ENCODE data around the gene RNF114.

The RNF114 gene

GRCh38 chr20:49889935-49890333 lies 46.3 kb upstream of the RNF114 start:
- in situ Hi-C loops (cut with MboI; ENCODE audit: low sequenced_read_pairs, unreplicated experiment), result no loop called here
- no peak for DNase-seq (ENCODE audit: low spot score)
- TF ChIP-seq CTCF (IDR thresholded peaks at IDR 0.05; ENCODE audit: borderline replicate concordance, control extremely low read depth, extremely low read depth, insufficient read depth, missing control alignments), result no peak

GRCh38 chr20:49890471-49891361 lies 45.5 kb upstream of the RNF114 start:
- TF ChIP-seq CTCF (IDR thresholded peaks at IDR 0.05; ENCODE audit: borderline replicate concordance, control extremely low read depth, extremely low read depth, insufficient read depth, missing control alignments), result no peak
- DNase-seq (ENCODE audit: low spot score), result no peak
- in situ Hi-C loops (cut with MboI; ENCODE audit: low sequenced_read_pairs, unreplicated experiment), result no loop called here

GRCh38 chr20:49891476-49892110 lies 44.6 kb upstream of the RNF114 start:
- DNase-seq (ENCODE audit: low spot score), result no peak
- no peak for TF ChIP-seq CTCF (IDR thresholded peaks at IDR 0.05; ENCODE audit: borderline replicate concordance, control extremely low read depth, extremely low read depth, insufficient read depth, missing control alignments)
- in situ Hi-C loops (cut with MboI; ENCODE audit: low sequenced_read_pairs, unreplicated experiment), result no loop called here

GRCh38 chr20:49892260-49892659 lies 43.9 kb upstream of the RNF114 start:
- no peak for TF ChIP-seq CTCF (IDR thresholded peaks at IDR 0.05; ENCODE audit: borderline replicate concordance, control extremely low read depth, extremely low read depth, insufficient read depth, missing control alignments)
- no peak for DNase-seq (ENCODE audit: low spot score)
- in situ Hi-C loops (cut with MboI; ENCODE audit: low sequenced_read_pairs, unreplicated experiment), result no loop called here

GRCh38 chr20:49892817-49893216 lies 43.4 kb upstream of the RNF114 start:
- TF ChIP-seq CTCF (IDR thresholded peaks at IDR 0.05; ENCODE audit: borderline replicate concordance, control extremely low read depth, extremely low read depth, insufficient read depth, missing control alignments), result no peak
- in situ Hi-C loops (cut with MboI; ENCODE audit: low sequenced_read_pairs, unreplicated experiment), result no loop called here
- DNase-seq (ENCODE audit: low spot score), result no peak

- DNase-seq (ENCODE audit: low spot score), result no peak
- in situ Hi-C loops (cut with MboI; ENCODE audit: low sequenced_read_pairs, unreplicated experiment), result no loop called here
- no peak for TF ChIP-seq CTCF (IDR thresholded peaks at IDR 0.05; ENCODE audit: borderline replicate concordance, control extremely low read depth, extremely low read depth, insufficient read depth, missing control alignments)
These were observed 42.7 kb upstream of the RNF114 start for GRCh38 chr20:49893242-49894072.

Measured in GM13976 (cell line).